GM12875 (cell line): Measurements from ENCODE around the gene ST6GALNAC3.

Source experiments
- H3K4me3 ChIP-seq: one replicate; pipeline ENCODE4 v1.5.1; 2011; ENCODE audit warnings: low read depth, low read length, control low read depth
- TF ChIP-seq, protein P1 (sequence below): IDR thresholded peaks from 2 replicates; pipeline ENCODE4 v1.5.1; 2011; ENCODE audit warnings: low read depth, mild to moderate bottlenecking, control low read depth, inconsistent platforms, low read length, moderate library complexity, borderline replicate concordance; ENCODE audit not compliant: insufficient read depth

Gene ST6GALNAC3

DNA sequence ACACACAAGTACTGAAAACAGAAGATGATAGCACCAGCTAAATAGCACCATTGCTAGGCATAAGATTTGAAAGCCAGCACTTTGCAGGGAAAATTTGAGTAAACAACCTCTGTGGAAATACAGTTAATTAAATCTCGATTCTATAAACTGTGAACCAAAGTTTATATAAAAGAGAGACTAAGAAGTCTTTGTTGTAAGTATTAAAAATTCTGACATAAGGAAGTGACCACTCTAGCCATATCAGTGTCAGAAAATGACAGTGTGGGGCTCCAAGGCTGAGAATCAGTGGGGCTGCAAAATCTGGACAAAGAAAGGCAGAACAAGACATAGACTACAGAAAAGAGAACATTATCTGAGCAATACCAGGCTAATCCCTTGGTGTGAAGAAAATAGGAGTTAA, 292.2 kb downstream of the ST6GALNAC3 start:
- TF ChIP-seq, protein P1, sequence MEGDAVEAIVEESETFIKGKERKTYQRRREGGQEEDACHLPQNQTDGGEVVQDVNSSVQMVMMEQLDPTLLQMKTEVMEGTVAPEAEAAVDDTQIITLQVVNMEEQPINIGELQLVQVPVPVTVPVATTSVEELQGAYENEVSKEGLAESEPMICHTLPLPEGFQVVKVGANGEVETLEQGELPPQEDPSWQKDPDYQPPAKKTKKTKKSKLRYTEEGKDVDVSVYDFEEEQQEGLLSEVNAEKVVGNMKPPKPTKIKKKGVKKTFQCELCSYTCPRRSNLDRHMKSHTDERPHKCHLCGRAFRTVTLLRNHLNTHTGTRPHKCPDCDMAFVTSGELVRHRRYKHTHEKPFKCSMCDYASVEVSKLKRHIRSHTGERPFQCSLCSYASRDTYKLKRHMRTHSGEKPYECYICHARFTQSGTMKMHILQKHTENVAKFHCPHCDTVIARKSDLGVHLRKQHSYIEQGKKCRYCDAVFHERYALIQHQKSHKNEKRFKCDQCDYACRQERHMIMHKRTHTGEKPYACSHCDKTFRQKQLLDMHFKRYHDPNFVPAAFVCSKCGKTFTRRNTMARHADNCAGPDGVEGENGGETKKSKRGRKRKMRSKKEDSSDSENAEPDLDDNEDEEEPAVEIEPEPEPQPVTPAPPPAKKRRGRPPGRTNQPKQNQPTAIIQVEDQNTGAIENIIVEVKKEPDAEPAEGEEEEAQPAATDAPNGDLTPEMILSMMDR: no peak
- H3K4me3 ChIP-seq: no peak overlapping the region

DNA sequence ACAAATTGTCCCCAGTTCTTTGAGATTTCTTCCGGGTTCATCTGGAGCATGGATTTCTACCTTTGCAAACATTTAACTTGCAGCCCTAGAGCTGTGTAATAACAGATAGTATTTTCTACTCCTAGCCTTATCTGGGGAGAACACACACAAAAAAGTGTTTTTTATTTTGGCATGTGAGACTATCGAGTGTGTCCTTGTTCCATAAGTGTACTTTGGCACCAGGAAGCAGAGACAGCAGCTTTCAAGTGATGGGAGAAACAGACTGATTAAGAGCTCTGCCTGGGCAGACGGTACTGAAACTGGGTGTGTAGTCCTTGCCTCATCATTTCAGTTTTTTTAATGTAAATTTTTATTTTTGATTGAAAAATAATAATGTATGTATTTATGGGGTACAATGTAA, 297.4 kb downstream of the ST6GALNAC3 start:
- no peak overlapping the region for H3K4me3 ChIP-seq
- TF ChIP-seq, protein P1: no peak

DNA sequence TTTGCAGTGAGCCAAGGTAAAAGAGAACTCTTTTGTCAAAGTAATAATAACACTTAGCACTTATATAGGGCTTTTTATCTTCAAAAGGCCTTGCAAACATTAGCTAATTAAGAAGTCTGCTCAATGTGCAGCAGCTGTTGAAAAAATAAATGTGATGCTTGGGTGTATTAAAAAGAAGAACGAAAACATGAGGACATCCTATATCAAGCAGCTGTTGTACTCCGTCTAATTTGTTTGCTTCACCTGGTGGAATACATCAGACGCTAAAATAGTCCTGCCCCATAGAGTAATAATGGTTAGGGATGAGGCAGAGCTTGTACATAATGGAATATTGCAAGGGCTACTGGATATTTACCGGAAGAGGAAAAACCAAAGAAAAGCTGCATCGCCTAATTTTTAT, 299.5 kb downstream of the ST6GALNAC3 start:
- TF ChIP-seq, protein P1: no peak
- no peak overlapping the region for H3K4me3 ChIP-seq

DNA sequence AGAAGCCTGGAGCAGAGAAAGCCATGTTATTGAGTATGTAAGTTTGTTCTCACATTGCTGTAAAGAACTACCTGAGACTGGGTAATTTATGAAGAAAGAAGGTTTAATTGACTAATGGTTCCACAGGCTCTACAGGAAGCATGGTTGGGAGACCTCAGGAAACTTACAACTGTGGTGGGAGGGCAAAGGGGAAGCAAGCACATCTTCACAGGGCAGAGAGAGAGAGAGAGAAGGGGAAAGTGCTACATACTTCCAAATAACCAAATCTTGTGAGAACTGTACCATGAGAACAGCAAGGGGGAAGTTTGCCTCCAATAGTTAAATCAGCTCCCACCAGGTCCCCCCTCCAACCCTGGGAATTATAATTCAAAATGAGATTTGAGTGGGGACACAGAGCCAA, 302.7 kb downstream of the ST6GALNAC3 start:
- TF ChIP-seq, protein P1: no peak
- H3K4me3 ChIP-seq: no peak overlapping the region

DNA sequence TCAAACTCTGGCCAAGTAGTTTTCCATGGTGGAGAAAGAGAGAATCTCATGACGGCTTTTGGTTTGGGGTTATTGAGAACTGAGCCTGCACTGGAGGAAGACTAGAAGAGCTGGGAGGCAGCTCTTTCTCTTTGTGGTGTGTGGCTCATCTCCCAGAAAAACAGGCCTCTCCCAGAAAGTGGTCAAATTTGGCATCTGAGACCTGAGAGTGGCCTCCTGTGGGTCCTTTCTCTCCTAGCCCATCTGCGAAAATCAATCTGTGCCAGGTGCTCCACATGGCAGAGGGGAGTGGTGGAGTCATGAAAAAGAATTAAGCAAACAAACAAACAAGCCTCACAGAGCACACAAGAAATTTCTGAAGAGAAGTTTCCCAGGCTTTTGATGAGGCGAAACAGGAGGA, 305.0 kb downstream of the ST6GALNAC3 start:
- H3K4me3 ChIP-seq: no peak overlapping the region
- TF ChIP-seq, protein P1: no peak

DNA sequence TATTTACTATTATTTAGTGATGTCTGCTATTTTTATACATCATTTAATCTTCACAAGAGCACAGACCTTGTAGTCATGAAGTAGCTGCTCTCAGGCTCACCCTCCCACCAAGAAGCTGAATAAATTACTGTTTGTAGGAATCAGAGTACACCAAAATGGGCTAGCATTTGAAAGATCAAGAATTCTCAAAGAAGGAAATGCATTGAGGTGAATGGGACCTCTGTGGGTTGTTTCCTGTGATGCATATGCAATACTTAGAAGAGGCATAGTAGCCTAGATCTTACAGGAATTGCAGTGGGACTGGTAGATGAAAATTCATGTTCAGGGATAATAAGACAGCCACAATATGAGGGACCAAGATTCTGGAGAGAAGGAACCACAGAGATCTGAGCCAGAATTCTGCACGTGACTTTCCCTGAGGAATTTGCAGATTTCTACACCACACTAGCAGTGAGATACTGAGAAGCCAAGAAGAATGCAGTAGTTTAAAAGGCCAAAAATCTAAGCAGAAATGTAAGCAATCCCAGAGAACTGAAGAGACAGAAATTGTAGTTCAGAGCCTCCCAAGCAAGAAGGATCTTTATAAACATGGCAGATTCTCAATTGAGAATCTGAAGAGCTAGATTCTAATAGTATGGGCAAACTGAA, 307.0 kb downstream of the ST6GALNAC3 start:
- no peak overlapping the region for H3K4me3 ChIP-seq
- TF ChIP-seq, protein P1: no peak

DNA sequence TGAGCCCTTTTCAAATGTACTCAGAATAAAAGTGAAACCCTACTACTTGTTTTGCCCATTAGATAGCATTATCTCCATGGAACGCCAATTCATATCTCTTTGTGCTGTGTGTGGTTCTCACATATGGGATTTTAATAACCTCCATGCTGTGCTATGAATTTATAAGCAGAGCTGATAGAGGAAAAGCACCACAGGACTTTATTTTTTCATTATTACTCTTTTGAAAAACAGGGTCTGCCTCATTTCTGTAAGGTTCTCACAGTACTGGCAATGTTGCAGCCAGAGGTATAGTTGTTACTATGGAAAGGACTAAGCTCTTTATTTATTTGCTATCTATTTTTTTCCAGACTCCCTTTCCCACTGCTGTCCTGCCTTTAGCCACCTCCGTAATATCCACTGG, 313.7 kb downstream of the ST6GALNAC3 start:
- H3K4me3 ChIP-seq: no peak overlapping the region
- TF ChIP-seq, protein P1: no peak
